Left lung (tissue), 10 donors: ENCODE data around the gene GRM7. TPM values are rescaled to one million over a fixed set of nuclear protein-coding genes. Genes with fewer than 3 reads are reported as not detected.

Experiments used
- ATAC-seq: fragments of 200-7000 bp; cut with Tn5 transposase; one replicate; pipeline ENCODE4 v1.9.1; 2020; ENCODE audit warnings: moderate library complexity
- DNase-seq, 4 donors: peaks; one replicate each; pipeline ENCODE4 v3.0.0-alpha.2; 2013 to 2020
- H3K27ac ChIP-seq, 2 donors: fragments of 200-600 bp; sonication (generic) in 1 of 2; one replicate each; pipeline versions ENCODE4 v1.5.0 to v1.8.0; 2020 to 2021
- H3K27me3 ChIP-seq, 2 donors: fragments of 200-600 bp; sonication (generic) in 1 of 2; one replicate each; pipeline versions ENCODE4 v1.5.0 to v1.8.0; 2020 to 2021
- H3K36me3 ChIP-seq, 2 donors: fragments of 200-600 bp; sonication (generic) in 1 of 2; one replicate each; pipeline versions ENCODE4 v1.5.0 to v1.8.0; 2020 to 2021
- H3K4me1 ChIP-seq, 2 donors: fragments of 200-600 bp; one replicate each; pipeline ENCODE4 v1.8.0; 2021
- H3K4me3 ChIP-seq, 2 donors: fragments of 200-600 bp; sonication (generic) in 1 of 2; one replicate each; pipeline versions ENCODE4 v1.5.0 to v1.8.0; 2020 to 2021; ENCODE audit warnings: mild to moderate bottlenecking in 1 of 2
- H3K9me3 ChIP-seq, 2 donors: fragments of 200-600 bp; sonication (generic) in 1 of 2; one replicate each; pipeline versions ENCODE4 v1.5.0 to v1.8.0; 2020 to 2021
- intact Hi-C, 2 donors: fragments of 100-400 bp; cut with DNase I; formaldehyde crosslinking; loops; one replicate each; pipeline versions ENCODE4 v1.11.2 to v1.14.2; 2022
- polyA plus RNA-seq, 6 donors: library from polyadenylated mRNA; unstranded; fragments of 120-200 nt; gene quantifications; one replicate each; pipeline ENCODE4 v1.2.1, GENCODE V29; 2013; ENCODE audit not compliant: insufficient read length in 6 of 6
- total RNA-seq, 2 donors: library from RNA; stranded (reverse); fragmentation: NEBNext Ultra II Directional; extraction: Animal tissue kit (Norgen Biotek cat#: 25700); gene quantifications; one replicate each; pipeline ENCODE4 v1.2.1, GENCODE V29; 2021
- TF ChIP-seq, protein P1 (sequence below), 2 donors: fragments of 200-600 bp; sonication (generic) in 1 of 2; IDR thresholded peaks; one replicate each; pipeline versions ENCODE4 v1.5.0 to v1.8.0; 2021; ENCODE audit warnings: antibody characterized with exemption in 2 of 2
- donor health status: DM: no; HTN: yes; CAD: no.
- donor health status: DM: no; HTN: no; CAD: no.

GRM7 gene
- total and polyA plus RNA-seq, 8 donors, result 0.04 to 0.72 (median 0.27) TPM

DNA sequence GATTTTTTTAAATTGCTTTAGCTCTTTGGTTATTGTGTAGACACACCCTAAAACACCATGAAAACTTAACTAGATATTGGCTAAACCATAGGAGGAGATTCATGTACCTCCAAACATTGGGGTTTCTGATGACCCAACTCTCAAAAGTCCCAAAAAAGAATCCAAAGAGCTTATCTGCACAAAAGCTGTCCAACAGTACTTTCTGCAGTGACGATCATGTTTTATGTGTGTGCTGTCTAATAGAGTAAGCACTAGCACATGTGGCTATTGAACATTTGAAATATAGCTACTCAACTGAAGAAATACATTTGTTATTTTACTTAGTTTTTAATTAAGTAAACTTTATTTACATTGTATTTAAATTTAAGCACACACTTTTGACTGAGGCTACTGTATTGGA, 822.5 kb downstream of the GRM7 start:
- Histone ChIP-seq H3K4me3 (no peak overlapping the region), H3K27me3 (no peaks in the 10 kb centered on the region), H3K4me1 (peaks cover 20 to 21% of the 10 kb centered on the region in 2 donors), H3K27ac (peak overlapping the region in 1 of 2 donors; percentile 34), H3K9me3 (peaks cover 0 to 6% of the 10 kb centered on the region in 2 donors), H3K36me3 (no peaks in the 10 kb centered on the region)
- DNase-seq (no peak), ATAC-seq (peak; percentile 38)
- TF ChIP-seq, protein P1, sequence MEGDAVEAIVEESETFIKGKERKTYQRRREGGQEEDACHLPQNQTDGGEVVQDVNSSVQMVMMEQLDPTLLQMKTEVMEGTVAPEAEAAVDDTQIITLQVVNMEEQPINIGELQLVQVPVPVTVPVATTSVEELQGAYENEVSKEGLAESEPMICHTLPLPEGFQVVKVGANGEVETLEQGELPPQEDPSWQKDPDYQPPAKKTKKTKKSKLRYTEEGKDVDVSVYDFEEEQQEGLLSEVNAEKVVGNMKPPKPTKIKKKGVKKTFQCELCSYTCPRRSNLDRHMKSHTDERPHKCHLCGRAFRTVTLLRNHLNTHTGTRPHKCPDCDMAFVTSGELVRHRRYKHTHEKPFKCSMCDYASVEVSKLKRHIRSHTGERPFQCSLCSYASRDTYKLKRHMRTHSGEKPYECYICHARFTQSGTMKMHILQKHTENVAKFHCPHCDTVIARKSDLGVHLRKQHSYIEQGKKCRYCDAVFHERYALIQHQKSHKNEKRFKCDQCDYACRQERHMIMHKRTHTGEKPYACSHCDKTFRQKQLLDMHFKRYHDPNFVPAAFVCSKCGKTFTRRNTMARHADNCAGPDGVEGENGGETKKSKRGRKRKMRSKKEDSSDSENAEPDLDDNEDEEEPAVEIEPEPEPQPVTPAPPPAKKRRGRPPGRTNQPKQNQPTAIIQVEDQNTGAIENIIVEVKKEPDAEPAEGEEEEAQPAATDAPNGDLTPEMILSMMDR (IDR thresholded peaks at IDR 0.05), result no peak
- intact Hi-C loops, result no loop called here

DNA sequence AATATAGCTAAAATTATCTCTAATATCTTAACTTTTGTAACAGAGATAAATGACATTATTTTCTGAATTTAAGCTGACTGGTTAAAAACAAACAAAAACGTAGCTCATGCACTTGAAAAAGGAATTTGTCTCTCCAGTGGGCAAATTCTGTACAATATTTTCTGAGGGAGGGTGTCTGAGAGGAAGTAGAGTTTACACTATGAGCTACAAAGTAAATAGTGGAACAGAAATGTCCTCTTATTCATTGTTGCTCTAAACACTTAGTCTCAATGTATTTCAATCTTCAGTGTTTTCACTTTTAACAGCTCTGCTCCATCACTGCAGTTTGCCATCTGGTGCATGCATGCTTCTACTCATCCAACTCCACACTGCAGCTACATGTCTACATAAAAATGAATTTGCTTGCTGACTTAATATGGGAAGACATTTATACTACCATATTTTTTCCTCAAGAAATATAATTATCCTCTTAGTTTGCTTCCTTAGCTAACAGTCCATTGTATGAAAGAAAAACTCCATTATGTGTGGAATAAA, 823.3 kb downstream of the GRM7 start:
- ATAC-seq (peak; percentile 70), DNase-seq (no peak)
- Histone ChIP-seq H3K36me3 (no peaks in the 10 kb centered on the region), H3K4me1 (peaks cover 20 to 21% of the 10 kb centered on the region in 2 donors), H3K27ac (no peak overlapping the region), H3K9me3 (peaks cover 0 to 6% of the 10 kb centered on the region in 2 donors), H3K4me3 (no peak overlapping the region), H3K27me3 (no peaks in the 10 kb centered on the region)
- intact Hi-C loops, result no loop called here
- TF ChIP-seq, protein P1 (IDR thresholded peaks at IDR 0.05), result no peak

DNA sequence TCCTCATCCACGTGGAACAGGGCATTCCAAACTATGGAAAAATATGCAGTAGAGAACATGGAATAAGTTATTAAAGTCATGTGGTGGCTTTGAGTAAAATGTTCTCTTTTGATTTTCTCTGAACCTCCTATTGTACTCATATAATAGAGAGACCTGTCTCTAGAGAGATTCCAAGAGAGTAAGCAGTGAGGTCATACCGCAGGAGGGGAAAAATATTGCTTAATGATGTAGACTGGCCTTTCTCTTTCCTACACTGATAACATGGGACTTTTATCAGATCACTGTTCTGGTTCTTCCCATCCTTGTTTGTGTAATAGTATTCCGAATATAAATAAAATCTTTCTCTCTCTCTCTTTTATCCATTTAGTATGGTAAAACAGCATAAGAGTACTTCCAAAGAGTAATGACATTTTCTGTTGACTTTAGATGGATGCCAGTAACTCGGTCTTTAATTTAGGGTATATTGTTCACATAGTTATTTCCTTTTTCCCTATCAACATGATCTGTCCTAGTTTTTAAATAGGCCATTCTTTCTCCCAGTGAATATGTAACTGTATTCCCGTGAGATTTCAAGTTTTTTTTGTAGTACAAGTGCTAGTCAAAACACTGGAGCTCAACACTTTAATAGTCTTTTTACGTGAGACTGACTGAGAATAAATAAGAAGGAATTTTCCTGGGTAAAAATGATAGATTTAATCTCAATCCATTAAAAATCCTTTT, 826.7 kb downstream of the GRM7 start:
- ATAC-seq, result no peak
- peaks cover 18 to 19% of the 10 kb centered on the region in 2 donors for H3K4me1 ChIP-seq
- H3K27me3 ChIP-seq, result no peaks in the 10 kb centered on the region
- H3K36me3 ChIP-seq, result no peaks in the 10 kb centered on the region
- TF ChIP-seq, protein P1 (IDR thresholded peaks at IDR 0.05), result no peak
- H3K9me3 ChIP-seq, result peaks cover 0 to 6% of the 10 kb centered on the region in 2 donors
- intact Hi-C loops, result no loop called here
- no peak overlapping the region for H3K4me3 ChIP-seq
- H3K27ac ChIP-seq, result no peak overlapping the region
- no peak for DNase-seq

DNA sequence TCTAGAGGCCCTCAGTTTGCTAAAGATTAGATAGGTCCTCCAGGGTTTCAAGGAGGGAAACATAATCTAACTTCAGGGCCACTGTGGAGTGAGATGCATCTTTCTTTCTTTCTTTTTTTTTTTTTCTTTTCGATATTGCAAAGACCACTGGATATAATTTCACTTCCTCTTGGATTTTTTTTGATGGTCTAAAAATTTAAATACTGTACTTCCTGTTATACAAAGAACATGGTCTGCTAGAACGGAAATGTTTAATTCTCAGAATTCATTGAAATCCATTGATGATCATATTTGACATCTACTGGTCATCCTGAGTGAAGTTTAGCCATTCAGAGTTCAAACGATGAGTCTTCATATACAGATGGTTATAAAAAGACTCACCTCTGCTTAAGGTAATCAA, 832.0 kb downstream of the GRM7 start:
- no peak for DNase-seq
- Histone ChIP-seq H3K4me3 (no peak overlapping the region), H3K36me3 (no peaks in the 10 kb centered on the region), H3K27me3 (no peaks in the 10 kb centered on the region), H3K4me1 (no peaks in the 10 kb centered on the region), H3K9me3 (no peaks in the 10 kb centered on the region), H3K27ac (no peak overlapping the region)
- no peak for ATAC-seq
- intact Hi-C loops, result no loop called here
- TF ChIP-seq, protein P1 (IDR thresholded peaks at IDR 0.05), result no peak

DNA sequence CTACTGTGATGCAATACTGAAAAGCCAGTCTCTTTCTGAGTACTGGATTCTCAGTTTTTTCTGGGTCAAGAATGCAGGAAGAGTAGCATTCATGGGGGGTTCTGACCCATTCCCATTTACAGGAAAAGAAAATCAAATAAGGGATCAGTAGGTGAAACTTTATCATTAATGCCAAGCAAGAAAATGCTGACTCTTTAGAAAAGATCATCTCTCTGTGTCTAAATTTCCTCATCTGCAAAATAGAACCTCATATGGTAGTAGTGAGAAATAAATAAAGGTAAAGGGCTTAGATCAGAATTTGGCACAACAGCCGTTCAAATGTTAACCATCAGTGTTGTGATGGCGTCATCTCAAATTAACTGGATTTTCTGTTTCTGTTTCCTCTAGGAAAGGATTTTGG, 833.1 kb downstream of the GRM7 start:
- ATAC-seq (no peak), DNase-seq (no peak)
- TF ChIP-seq, protein P1 (IDR thresholded peaks at IDR 0.05), result no peak
- Histone ChIP-seq H3K27me3 (no peaks in the 10 kb centered on the region), H3K9me3 (no peaks in the 10 kb centered on the region), H3K4me3 (no peak overlapping the region), H3K36me3 (no peaks in the 10 kb centered on the region), H3K4me1 (no peaks in the 10 kb centered on the region), H3K27ac (no peak overlapping the region)
- intact Hi-C loops, result no loop called here
